ENCODE results near the gene ADAMTSL1.

- TF ChIP-seq, protein P1, sequence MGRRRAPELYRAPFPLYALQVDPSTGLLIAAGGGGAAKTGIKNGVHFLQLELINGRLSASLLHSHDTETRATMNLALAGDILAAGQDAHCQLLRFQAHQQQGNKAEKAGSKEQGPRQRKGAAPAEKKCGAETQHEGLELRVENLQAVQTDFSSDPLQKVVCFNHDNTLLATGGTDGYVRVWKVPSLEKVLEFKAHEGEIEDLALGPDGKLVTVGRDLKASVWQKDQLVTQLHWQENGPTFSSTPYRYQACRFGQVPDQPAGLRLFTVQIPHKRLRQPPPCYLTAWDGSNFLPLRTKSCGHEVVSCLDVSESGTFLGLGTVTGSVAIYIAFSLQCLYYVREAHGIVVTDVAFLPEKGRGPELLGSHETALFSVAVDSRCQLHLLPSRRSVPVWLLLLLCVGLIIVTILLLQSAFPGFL (CRISPR knock-in tag; IDR thresholded peaks at IDR 0.05), result no peak
- TF ChIP-seq ZNF766 (CRISPR knock-in tag; IDR thresholded peaks at IDR 0.05; ENCODE audit: borderline replicate concordance), result no peak
- no peak for TF ChIP-seq ZNF589 (CRISPR knock-in tag; conservative IDR thresholded peaks at IDR 0.05)
- TF ChIP-seq NR2F1 (CRISPR knock-in tag; IDR thresholded peaks at IDR 0.05), result no peak
- no peak for TF ChIP-seq CEBPB (IDR thresholded peaks at IDR 0.05; ENCODE audit: borderline replicate concordance, low read depth, low read length)
- TF ChIP-seq, protein P2, sequence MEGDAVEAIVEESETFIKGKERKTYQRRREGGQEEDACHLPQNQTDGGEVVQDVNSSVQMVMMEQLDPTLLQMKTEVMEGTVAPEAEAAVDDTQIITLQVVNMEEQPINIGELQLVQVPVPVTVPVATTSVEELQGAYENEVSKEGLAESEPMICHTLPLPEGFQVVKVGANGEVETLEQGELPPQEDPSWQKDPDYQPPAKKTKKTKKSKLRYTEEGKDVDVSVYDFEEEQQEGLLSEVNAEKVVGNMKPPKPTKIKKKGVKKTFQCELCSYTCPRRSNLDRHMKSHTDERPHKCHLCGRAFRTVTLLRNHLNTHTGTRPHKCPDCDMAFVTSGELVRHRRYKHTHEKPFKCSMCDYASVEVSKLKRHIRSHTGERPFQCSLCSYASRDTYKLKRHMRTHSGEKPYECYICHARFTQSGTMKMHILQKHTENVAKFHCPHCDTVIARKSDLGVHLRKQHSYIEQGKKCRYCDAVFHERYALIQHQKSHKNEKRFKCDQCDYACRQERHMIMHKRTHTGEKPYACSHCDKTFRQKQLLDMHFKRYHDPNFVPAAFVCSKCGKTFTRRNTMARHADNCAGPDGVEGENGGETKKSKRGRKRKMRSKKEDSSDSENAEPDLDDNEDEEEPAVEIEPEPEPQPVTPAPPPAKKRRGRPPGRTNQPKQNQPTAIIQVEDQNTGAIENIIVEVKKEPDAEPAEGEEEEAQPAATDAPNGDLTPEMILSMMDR (CRISPR knock-in tag; IDR thresholded peaks at IDR 0.05), result no peak
- TF ChIP-seq ELF4 (CRISPR knock-in tag; IDR thresholded peaks at IDR 0.05; ENCODE audit: borderline replicate concordance), result no peak
- no peak for TF ChIP-seq MLX (CRISPR knock-in tag; IDR thresholded peaks at IDR 0.05)
- no peak for TF ChIP-seq PRDM4 (CRISPR knock-in tag; IDR thresholded peaks at IDR 0.05; ENCODE audit: borderline replicate concordance)
- no peak for TF ChIP-seq KLF9 (CRISPR knock-in tag; IDR thresholded peaks at IDR 0.05; ENCODE audit: low read depth)
- TF ChIP-seq POLR2A (IDR thresholded peaks at IDR 0.05; ENCODE audit: insufficient read depth in 1 of 2, low read depth in 2 of 2, low read length in 2 of 2), result no peak
Measured at GRCh38 chr9:18798508-18799290, 324.7 kb downstream of the ADAMTSL1 start.

Measured in HepG2 (cell line).